H1 (cell line): ENCODE measurements around the gene CCDC89. TPM values are rescaled to one million over a fixed set of nuclear protein-coding genes. Genes with fewer than 3 reads are reported as not detected.

Source experiments
- CTCF ChIA-PET: fragments of 300-600 bp; sonication (Branson Sonifier 250); formaldehyde crosslinking; loops from one replicate; lab custom pipeline; 2021; ENCODE audit not compliant: partially characterized antibody; lab: Charles Lee
- POLR2A ChIA-PET: fragments of 300-600 bp; sonication (Branson Sonifier 250); formaldehyde crosslinking; loops from one replicate; lab custom pipeline; 2021; ENCODE audit warnings: inconsistent platforms; ENCODE audit not compliant: partially characterized antibody; lab: Charles Lee
- DNase-seq, 2 experiments: peaks; one replicate each; pipeline versions ENCODE4 v3.0.0 to v3.0.0-alpha.2; 2010 to 2022; ENCODE audit warnings: low spot score in 2 of 2, low read depth in 1 of 2, mixed read lengths in 1 of 2
- FAIRE-seq: peaks from 2 replicates; lab custom pipeline; 2011; peaks lifted over from hg19 to GRCh38; lab: Jason Lieb, UNC
- H2AFZ ChIP-seq: 2 replicates; pipeline ENCODE4 v1.8.1; 2012; ENCODE audit warnings: low read length, inconsistent platforms
- H2AK5ac ChIP-seq: 2 replicates; pipeline ENCODE4 v1.6.1; 2013; ENCODE audit warnings: low read depth, low read length
- H2BK120ac ChIP-seq: replicated peaks from 2 replicates; pipeline ENCODE3; 2013; ENCODE audit warnings: low read depth, low read length, inconsistent platforms
- H2BK12ac ChIP-seq: 2 replicates; pipeline ENCODE4 v1.6.1; 2013; ENCODE audit warnings: low read depth, low read length
- H2BK15ac ChIP-seq: 2 replicates; pipeline ENCODE4 v1.6.1; 2013; ENCODE audit warnings: low read length
- H2BK20ac ChIP-seq: 2 replicates; pipeline ENCODE4 v1.6.1; 2013; ENCODE audit warnings: low read length
- H2BK5ac ChIP-seq: 2 replicates; pipeline ENCODE4 v1.6.1; 2013; ENCODE audit warnings: low read depth, low read length
- H3K14ac ChIP-seq: 2 replicates; pipeline ENCODE4 v1.6.1; 2013; ENCODE audit warnings: inconsistent platforms; ENCODE audit not compliant: insufficient read length
- H3K18ac ChIP-seq: 2 replicates; pipeline ENCODE4 v1.6.1; 2013; ENCODE audit warnings: low read length; ENCODE audit errors: extremely low read depth
- H3K23ac ChIP-seq: 2 replicates; pipeline ENCODE4 v1.6.1; 2013; ENCODE audit warnings: inconsistent platforms; ENCODE audit not compliant: insufficient read length
- H3K23me2 ChIP-seq: 2 replicates; pipeline ENCODE4 v1.6.1; 2013; ENCODE audit warnings: low read depth, low read length
- H3K27ac ChIP-seq: 2 replicates; pipeline ENCODE4 v1.6.1; 2011; ENCODE audit warnings: low read depth, low read length, inconsistent platforms
- H3K27me3 ChIP-seq, 4 experiments: replicated peaks in 1 of 4; 1 replicate in 1 of 4; 2 replicates in 3 of 4; pipeline versions ENCODE4 v1.6.1 to v1.8.1; 2011 to 2013; ENCODE audit warnings: low read length in 3 of 4, mild to moderate bottlenecking in 3 of 4, inconsistent platforms in 2 of 4, mixed read lengths in 2 of 4, moderate library complexity in 1 of 4; ENCODE audit not compliant: control insufficient read depth in 3 of 4, insufficient read depth in 3 of 4; ENCODE audit errors: extremely low read depth in 1 of 4
- H3K36me3 ChIP-seq, 4 experiments: 2 replicates each; pipeline versions ENCODE4 v1.6.1 to v1.8.1; 2011 to 2013; ENCODE audit warnings: mild to moderate bottlenecking in 4 of 4, low read length in 3 of 4, moderate library complexity in 2 of 4, control low read depth in 1 of 4, inconsistent platforms in 1 of 4; ENCODE audit not compliant: insufficient read depth in 4 of 4, control insufficient read depth in 2 of 4
- H3K4ac ChIP-seq: replicated peaks from 2 replicates; pipeline ENCODE3; 2013; ENCODE audit warnings: low read length, low read depth, mixed read lengths, inconsistent platforms; ENCODE audit not compliant: insufficient read length
- H3K4me1 ChIP-seq, 4 experiments: replicated peaks in 1 of 4; 1 replicate in 1 of 4; 2 replicates in 3 of 4; pipeline versions ENCODE4 v1.6.1 to v1.8.1; 2011 to 2013; ENCODE audit warnings: low read length in 3 of 4, inconsistent platforms in 2 of 4, mixed read lengths in 1 of 4; ENCODE audit not compliant: insufficient read depth in 4 of 4, control insufficient read depth in 3 of 4
- H3K4me2 ChIP-seq, 2 experiments: 2 replicates each; pipeline versions ENCODE4 v1.6.1 to v1.8.1; 2011 to 2013; ENCODE audit warnings: low read depth in 2 of 2, low read length in 2 of 2, control low read depth in 1 of 2, inconsistent platforms in 1 of 2, mild to moderate bottlenecking in 1 of 2; ENCODE audit not compliant: insufficient read depth in 1 of 2
- H3K4me3 ChIP-seq, 4 experiments: fragments of 200-600, 300-600 bp in 1 of 4; sonication (generic), shearing (Covaris generic), sonication (Bioruptor Twin) in 1 of 4; 2 replicates each; pipeline versions ENCODE4 v1.5.1 to v1.8.1; 2011 to 2016; ENCODE audit warnings: low read length in 4 of 4, low read depth in 3 of 4, control low read depth in 2 of 4, inconsistent platforms in 2 of 4, mild to moderate bottlenecking in 2 of 4, mixed read lengths in 1 of 4, moderate library complexity in 1 of 4; ENCODE audit not compliant: insufficient read depth in 2 of 4; ENCODE audit errors: extremely low read depth in 1 of 4
- H3K56ac ChIP-seq: replicated peaks from 2 replicates; pipeline ENCODE3; 2013; ENCODE audit warnings: low read depth, mild to moderate bottlenecking, mixed read lengths, low read length, inconsistent platforms; ENCODE audit not compliant: insufficient read length
- H3K79me1 ChIP-seq: 2 replicates; pipeline ENCODE4 v1.6.1; 2013; ENCODE audit warnings: low read depth, low read length, control low read depth
- H3K79me2 ChIP-seq, 2 experiments: 2 replicates each; pipeline versions ENCODE4 v1.6.1 to v1.8.1; 2012 to 2013; ENCODE audit warnings: low read length in 2 of 2, mild to moderate bottlenecking in 2 of 2, inconsistent platforms in 1 of 2; ENCODE audit not compliant: insufficient read depth in 2 of 2, control insufficient read depth in 1 of 2
- H3K9ac ChIP-seq, 4 experiments: replicated peaks in 1 of 4; 1 replicate in 1 of 4; 2 replicates in 3 of 4; pipeline versions ENCODE4 v1.6.1 to v1.8.1; 2011 to 2013; ENCODE audit warnings: low read depth in 3 of 4, low read length in 3 of 4, control low read depth in 2 of 4, mild to moderate bottlenecking in 2 of 4, moderate library complexity in 2 of 4, inconsistent platforms in 1 of 4; ENCODE audit errors: extremely low read depth in 1 of 4
- H3K9me3 ChIP-seq, 2 experiments: 2 replicates each; pipeline versions ENCODE4 v1.6.1 to v1.8.1; 2012 to 2013; ENCODE audit warnings: mild to moderate bottlenecking in 2 of 2, moderate library complexity in 2 of 2, control low read depth in 1 of 2, inconsistent platforms in 1 of 2, low read depth in 1 of 2, low read length in 1 of 2, mixed read lengths in 1 of 2; ENCODE audit not compliant: insufficient read depth in 2 of 2
- H4K20me1 ChIP-seq, 2 experiments: replicated peaks in 1 of 2; 2 replicates each; pipeline versions ENCODE3 to v1.8.1; 2011 to 2013; ENCODE audit warnings: inconsistent platforms in 2 of 2, low read length in 2 of 2, mild to moderate bottlenecking in 1 of 2; ENCODE audit not compliant: insufficient read depth in 2 of 2, control insufficient read depth in 1 of 2
- H4K5ac ChIP-seq: 2 replicates; pipeline ENCODE4 v1.6.1; 2013; ENCODE audit warnings: low read length, low read depth, mixed read lengths, inconsistent platforms; ENCODE audit not compliant: insufficient read length
- H4K8ac ChIP-seq: 2 replicates; pipeline ENCODE4 v1.8.0; 2013; ENCODE audit warnings: mild to moderate bottlenecking, moderate library complexity, low read length, inconsistent platforms; ENCODE audit not compliant: insufficient read depth; ENCODE audit errors: extremely low read depth
- H4K91ac ChIP-seq: replicated peaks from 2 replicates; pipeline ENCODE3; 2013; ENCODE audit warnings: low read length, mixed read lengths, inconsistent platforms; ENCODE audit not compliant: insufficient read length
- BACH1 ChIP-seq: IDR thresholded peaks from 2 replicates; pipeline ENCODE4 v1.6.1; 2012; ENCODE audit warnings: low read length, improper control_type of control experiment
- BCL11A ChIP-seq, 2 experiments: IDR thresholded peaks; one replicate each; pipeline ENCODE4 v1.6.1; 2011; ENCODE audit warnings: low read depth in 2 of 2, low read length in 2 of 2, mild to moderate bottlenecking in 2 of 2
- CBX8 ChIP-seq: fragments of 300-800, 300-1000 bp; sonication (generic); IDR thresholded peaks from 2 replicates; pipeline ENCODE4 v1.7.1; 2016; ENCODE audit warnings: low read depth, low read length, borderline replicate concordance
- CHD2 ChIP-seq: IDR thresholded peaks from 2 replicates; pipeline ENCODE4 v1.6.1; 2012; ENCODE audit warnings: low read length, improper control_type of control experiment
- CREB1 ChIP-seq: IDR thresholded peaks from 2 replicates; pipeline ENCODE4 v1.6.1; 2012; ENCODE audit warnings: inconsistent platforms
- GTF2F1 ChIP-seq: IDR thresholded peaks from 2 replicates; pipeline ENCODE4 v1.6.1; 2012; ENCODE audit warnings: low read depth, low read length, improper control_type of control experiment, borderline replicate concordance
- JUND ChIP-seq: IDR thresholded peaks from 2 replicates; pipeline ENCODE4 v1.6.1; 2011; ENCODE audit warnings: mild to moderate bottlenecking, improper control_type of control experiment, low read length
- MAX ChIP-seq: IDR thresholded peaks from 2 replicates; pipeline ENCODE4 v1.6.1; 2012; ENCODE audit warnings: inconsistent platforms
- NANOG ChIP-seq: IDR thresholded peaks from 2 replicates; pipeline ENCODE4 v1.6.1; 2011; ENCODE audit warnings: low read length, low read depth, mild to moderate bottlenecking, inconsistent platforms; ENCODE audit not compliant: insufficient read depth, poor library complexity, severe bottlenecking
- NRF1 ChIP-seq: IDR thresholded peaks from 2 replicates; pipeline ENCODE4 v1.6.1; 2011; ENCODE audit warnings: mild to moderate bottlenecking, low read depth, low read length, improper control_type of control experiment
- TAF7 ChIP-seq: optimal IDR thresholded peaks from 2 replicates; pipeline ENCODE3; 2011; ENCODE audit warnings: low read depth, mild to moderate bottlenecking, inconsistent platforms, low read length, moderate library complexity, borderline replicate concordance
- TCF12 ChIP-seq: IDR thresholded peaks from 2 replicates; pipeline ENCODE4 v1.6.1; 2011; ENCODE audit warnings: low read depth, mild to moderate bottlenecking, low read length
- TEAD4 ChIP-seq: IDR thresholded peaks from 2 replicates; pipeline ENCODE4 v1.6.1; 2012; ENCODE audit warnings: low read depth, low read length, inconsistent platforms, mixed read lengths
- YY1 ChIP-seq: IDR thresholded peaks from 2 replicates; pipeline ENCODE4 v1.6.1; 2011; ENCODE audit warnings: low read depth, mild to moderate bottlenecking, low read length
- WGBS, 2 experiments: shearing (Covaris generic) in 1 of 2; methylation state at CpG; one replicate each; pipeline versions ENCODE4 v1.1.6 to v1.1.7; 2013 to 2015; ENCODE audit warnings: low lambda C conversion rate in 2 of 2, mixed read lengths in 2 of 2, inconsistent platforms in 1 of 2, low coverage in 1 of 2, missing lambda C conversion rate in 1 of 2; ENCODE audit not compliant: insufficient replicate concordance in 2 of 2, insufficient coverage in 1 of 2, insufficient read length in 1 of 2; ENCODE audit errors: extremely low coverage in 1 of 2, missing lambda C conversion rate in 1 of 2; 5-methylcytosine and 5-hydroxymethylcytosine counted together
- polyA plus RNA-seq, 7 experiments: library from polyadenylated mRNA; depleted of rRNA in 3 of 7; stranded (reverse) in 5 of 7; unstranded in 2 of 7; fragments of >200 nt in 5 of 7; fragments of 200-250 nt in 2 of 7; gene quantifications; 1 replicate in 5 of 7; 2 replicates in 1 of 7; 4 replicates in 1 of 7; pipeline versions ENCODE4 v1.2.1 to v1.2.3, GENCODE V29; 2011 to 2013; ENCODE audit warnings: missing spikeins in 2 of 7, mixed read lengths in 2 of 7
- total RNA-seq: library from RNA; stranded (reverse); fragmentation: NEBNext Ultra II Directional; extraction: Animal tissue kit (Norgen Biotek cat#: 25700); gene quantifications from 2 replicates; pipeline ENCODE4 v1.2.1, GENCODE V29; 2021
- TF ChIP-seq, protein P1 (sequence below): IDR thresholded peaks from 2 replicates; pipeline ENCODE4 v1.6.1; 2011; ENCODE audit warnings: low read depth, mild to moderate bottlenecking, low read length; ENCODE audit not compliant: insufficient read depth

CCDC89 gene
- total and polyA plus RNA-seq, 2 of the 8 experiments (the other 6 are each of a cell fraction or from before 2014, with no cell fraction given) = not detected

DNA sequence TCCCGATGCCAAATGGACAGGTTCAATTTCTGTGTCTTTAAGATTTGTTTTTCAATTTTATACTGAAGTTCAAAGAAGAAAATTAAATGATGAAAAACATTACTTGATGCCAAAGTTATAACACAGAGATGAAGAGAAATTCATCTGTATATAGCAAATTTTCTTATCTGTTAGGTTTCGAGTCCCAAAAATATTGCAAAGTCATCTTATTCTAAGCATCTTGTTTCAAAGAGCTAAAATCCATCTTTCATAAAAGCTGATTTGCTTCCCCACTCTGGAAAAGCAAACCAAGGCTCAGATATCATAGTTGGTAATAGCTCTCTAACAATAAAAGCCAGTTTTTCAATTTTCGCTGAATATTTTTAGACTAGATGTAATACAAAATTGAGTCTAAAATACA, 19.0 kb upstream of the CCDC89 start:
- Histone ChIP-seq H4K91ac (no peak overlapping the region), H3K4me1 (no peaks in the 10 kb centered on the region), H4K5ac (no peak overlapping the region), H3K4me3 (no peak overlapping the region), H2AK5ac (no peak overlapping the region), H3K9ac (no peak overlapping the region), H3K9me3 (no peaks in the 10 kb centered on the region), H2BK5ac (no peak overlapping the region), H3K36me3 (no peaks in the 10 kb centered on the region), H2BK20ac (no peak overlapping the region), H3K79me2 (no peaks in the 10 kb centered on the region), H3K14ac (no peak overlapping the region), H2BK12ac (no peak overlapping the region), H3K27me3 (no peaks in the 10 kb centered on the region), H3K18ac (no peak overlapping the region), H3K56ac (no peak overlapping the region), H3K79me1 (no peaks in the 10 kb centered on the region), H2BK120ac (no peak overlapping the region), H2AFZ (no peak overlapping the region), H3K4ac (no peak overlapping the region), H3K4me2 (no peak overlapping the region), H4K8ac (no peak overlapping the region), H2BK15ac (no peak overlapping the region), H3K23ac (no peak overlapping the region), H4K20me1 (no peaks in the 10 kb centered on the region), H3K27ac (no peak overlapping the region), H3K23me2 (no peaks in the 10 kb centered on the region)
- ChIA-PET POLR2A (no interaction called here), CTCF (no interaction called here)
- FAIRE-seq (no peak), DNase-seq (no peak)
- 85% methylated on average over 3 of the region's 3 CpGs; no CpG with 5 or more reads in 1 of the 2 experiments for WGBS, 2 experiments
- TF ChIP-seq TEAD4 (no peak), YY1 (no peak), CREB1 (no peak), MAX (no peak), BACH1 (no peak), TAF7 (no peak), CBX8 (no peak), TCF12 (no peak), JUND (no peak), NANOG (no peak), BCL11A (IDR thresholded peaks at IDR 0.05; ENCODE audit: low read depth in 2 of 2, low read length in 2 of 2) (no peak), NRF1 (no peak), GTF2F1 (no peak), CHD2 (no peak)
- TF ChIP-seq, protein P1, sequence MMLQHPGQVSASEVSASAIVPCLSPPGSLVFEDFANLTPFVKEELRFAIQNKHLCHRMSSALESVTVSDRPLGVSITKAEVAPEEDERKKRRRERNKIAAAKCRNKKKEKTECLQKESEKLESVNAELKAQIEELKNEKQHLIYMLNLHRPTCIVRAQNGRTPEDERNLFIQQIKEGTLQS = no peak
